Activated CD8-positive, alpha-beta memory T cell treated with anti-CD3 and anti-CD28 coated beads for 24 hours (primary cell): ENCODE measurements around the gene RAPGEF4.
"Not testable (repeated sequence)": the region's sequence is repeated elsewhere in the genome, so short reads cannot be mapped to it uniquely, and the experiment has no call there.

Source experiments
- DNase-seq: peaks from one replicate; pipeline ENCODE4 v3.0.0-alpha.2; 2020

Gene RAPGEF4

GRCh38 chr2:172726172-172726735 is 9.4 kb upstream of the RAPGEF4 start:
- no peak for DNase-seq

GRCh38 chr2:172730411-172730810 is 5.2 kb upstream of the RAPGEF4 start:
- DNase-seq: no peak

GRCh38 chr2:172734711-172735581 is 699 bp upstream of the RAPGEF4 start:
- DNase-seq: no peak

- DNase-seq: no peak
These were observed 954 bp downstream of the RAPGEF4 start for GRCh38 chr2:172736424-172737174.

- DNase-seq: no peak
These were observed 4.1 kb downstream of the RAPGEF4 start for GRCh38 chr2:172739661-172740266.

- DNase-seq: no peak
These were observed 5.2 kb downstream of the RAPGEF4 start for GRCh38 chr2:172740856-172741255.

- no peak for DNase-seq
These were observed 7.4 kb downstream of the RAPGEF4 start for GRCh38 chr2:172742931-172743540.

- DNase-seq: no peak
These were observed 8.3 kb downstream of the RAPGEF4 start for GRCh38 chr2:172743898-172744297.

- DNase-seq: no peak
These were observed 10.0 kb downstream of the RAPGEF4 start for GRCh38 chr2:172745636-172746035.

GRCh38 chr2:172748543-172748942 is 12.9 kb downstream of the RAPGEF4 start:
- not testable (repeated sequence) for DNase-seq

- no peak for DNase-seq
These were observed 13.7 kb downstream of the RAPGEF4 start for GRCh38 chr2:172749388-172749787.

- DNase-seq: no peak
These were observed 15.9 kb downstream of the RAPGEF4 start for GRCh38 chr2:172751564-172751963.

- no peak for DNase-seq
These were observed 18.0 kb downstream of the RAPGEF4 start for GRCh38 chr2:172753610-172754009.

GRCh38 chr2:172759441-172759840 is 23.8 kb downstream of the RAPGEF4 start:
- no peak for DNase-seq

- DNase-seq: no peak
These were observed 25.7 kb downstream of the RAPGEF4 start for GRCh38 chr2:172761306-172761705.

GRCh38 chr2:172762574-172762973 is 26.9 kb downstream of the RAPGEF4 start:
- no peak for DNase-seq

- DNase-seq: no peak
These were observed 27.4 kb downstream of the RAPGEF4 start for GRCh38 chr2:172763079-172763478.

- DNase-seq: no peak
These were observed 30.0 kb downstream of the RAPGEF4 start for GRCh38 chr2:172765662-172766061.

GRCh38 chr2:172768401-172768800 is 32.8 kb downstream of the RAPGEF4 start:
- DNase-seq: no peak

- DNase-seq: no peak
These were observed 34.2 kb downstream of the RAPGEF4 start for GRCh38 chr2:172769879-172770278.

- no peak for DNase-seq
These were observed 35.2 kb downstream of the RAPGEF4 start for GRCh38 chr2:172770887-172771286.

GRCh38 chr2:172772633-172773032 is 37.0 kb downstream of the RAPGEF4 start:
- DNase-seq: no peak

GRCh38 chr2:172774302-172774701 is 38.7 kb downstream of the RAPGEF4 start:
- no peak for DNase-seq
